ENCODE data around the gene AFAP1L2. TPM values are rescaled to one million over a fixed set of nuclear protein-coding genes. Genes with fewer than 3 reads are reported as not detected.

AFAP1L2 gene
- total RNA-seq, 5 donors from 2014 or later (not counting 1 experiment from before 2014, with no cell fraction given) = 1.0 to 3.8 (median 2.1) TPM

GRCh38 chr10:114293075-114293474 is 111.2 kb downstream of the AFAP1L2 start:
- CTCF ChIA-PET = no interaction called here
- Mint-ChIP-seq H3K4me3 (no peak overlapping the region), H3K4me1 (no peaks in the 10 kb centered on the region), H3K9me3 (peaks cover 7 to 22% (median 19%) of the 10 kb centered on the region in 3 donors), H3K27me3 (peaks cover 0 to 3% of the 10 kb centered on the region in 2 donors), H3K27ac (no peak overlapping the region), H3K36me3 (peaks cover 35% of the 10 kb centered on the region)
- no peaks in the 10 kb centered on the region for H3K27me3 ChIP-seq (replicated peaks in 1 of 2; ENCODE audit: control insufficient read depth in 2 of 2, extremely low read depth in 1 of 2, insufficient read depth in 2 of 2, low read length in 1 of 2)
- POLR2A ChIA-PET = no interaction called here
- no peak overlapping the region for H3K27ac ChIP-seq (ENCODE audit: low read length)
- DNase-seq = no peak
- H3K36me3 ChIP-seq (ENCODE audit: control insufficient read depth in 2 of 2, extremely low read depth in 1 of 2, insufficient read depth in 1 of 2, low read length in 1 of 2) = peaks cover 0 to 17% of the 10 kb centered on the region in 2 donors
- WGBS (ENCODE audit: insufficient coverage) = no CpG with 5 or more reads among the region's 5 CpGs
- H3K9me3 ChIP-seq = peaks cover 2% of the 10 kb centered on the region
- no peak overlapping the region for H3K4me3 ChIP-seq (ENCODE audit: control insufficient read depth in 1 of 2, extremely low read depth in 1 of 2, low read length in 1 of 2)
- no peaks in the 10 kb centered on the region for H3K4me1 ChIP-seq (ENCODE audit: control insufficient read depth in 1 of 2, extremely low read depth in 1 of 2, insufficient read depth in 2 of 2, low read length in 2 of 2)
- no peak for ATAC-seq (replicated peaks in 1 of 4)

- ChIA-PET CTCF (no interaction called here), POLR2A (no interaction called here)
- Mint-ChIP-seq H3K4me3 (no peak overlapping the region), H3K9me3 (peaks cover 7 to 22% (median 19%) of the 10 kb centered on the region in 3 donors), H3K27me3 (peaks cover 0 to 3% of the 10 kb centered on the region in 2 donors), H3K4me1 (no peaks in the 10 kb centered on the region), H3K27ac (no peak overlapping the region), H3K36me3 (peaks cover 23% of the 10 kb centered on the region)
- ATAC-seq (replicated peaks in 1 of 4) (no peak), DNase-seq (no peak)
- no peak overlapping the region for H3K4me3 ChIP-seq (ENCODE audit: control insufficient read depth in 1 of 2, extremely low read depth in 1 of 2, low read length in 1 of 2)
- 84% methylated on average over 6 of the region's 8 CpGs for WGBS (ENCODE audit: insufficient coverage)
- no peaks in the 10 kb centered on the region for H3K4me1 ChIP-seq (ENCODE audit: control insufficient read depth in 1 of 2, extremely low read depth in 1 of 2, insufficient read depth in 2 of 2, low read length in 2 of 2)
- no peak overlapping the region for H3K27ac ChIP-seq (ENCODE audit: low read length)
- peaks cover 0 to 9% of the 10 kb centered on the region in 2 donors for H3K36me3 ChIP-seq (ENCODE audit: control insufficient read depth in 2 of 2, extremely low read depth in 1 of 2, insufficient read depth in 1 of 2, low read length in 1 of 2)
- H3K9me3 ChIP-seq = peaks cover 2% of the 10 kb centered on the region
- H3K27me3 ChIP-seq (replicated peaks in 1 of 2; ENCODE audit: control insufficient read depth in 2 of 2, extremely low read depth in 1 of 2, insufficient read depth in 2 of 2, low read length in 1 of 2) = peaks cover 0 to 3% of the 10 kb centered on the region in 2 experiments
Measured at GRCh38 chr10:114291516-114291915, 112.8 kb downstream of the AFAP1L2 start.

DNA sequence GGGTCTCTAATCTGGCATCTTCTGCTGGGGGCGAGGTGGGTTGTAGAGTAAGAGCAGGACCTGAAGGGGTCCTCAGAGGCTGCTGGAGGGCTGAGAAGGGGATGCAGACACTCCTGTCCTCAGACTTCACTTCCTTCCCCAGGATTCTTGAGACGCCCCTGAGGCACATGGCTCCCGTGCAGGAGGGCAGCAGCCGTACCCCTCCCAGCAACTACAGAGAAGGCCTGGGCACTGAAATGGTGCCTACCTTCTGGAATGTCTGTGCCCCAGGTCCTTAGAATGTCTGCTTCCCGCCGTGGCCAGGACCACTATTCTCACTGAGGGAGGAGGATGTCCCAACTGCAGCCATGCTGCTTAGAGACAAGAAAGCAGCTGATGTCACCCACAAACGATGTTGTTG is 113.2 kb downstream of the AFAP1L2 start:
- Mint-ChIP-seq H3K27ac (no peak overlapping the region), H3K4me1 (no peaks in the 10 kb centered on the region), H3K27me3 (peaks cover 0 to 3% of the 10 kb centered on the region in 2 donors), H3K4me3 (no peak overlapping the region), H3K36me3 (peaks cover 18% of the 10 kb centered on the region), H3K9me3 (peaks cover 4 to 17% (median 14%) of the 10 kb centered on the region in 3 donors)
- ChIA-PET POLR2A (no interaction called here), CTCF (no interaction called here)
- no peak for ATAC-seq (replicated peaks in 1 of 4)
- 85% methylated on average over 6 of the region's 7 CpGs for WGBS (ENCODE audit: insufficient coverage)
- H3K9me3 ChIP-seq = peaks cover 2% of the 10 kb centered on the region
- no peak overlapping the region for H3K27ac ChIP-seq (ENCODE audit: low read length)
- H3K36me3 ChIP-seq (ENCODE audit: control insufficient read depth in 2 of 2, extremely low read depth in 1 of 2, insufficient read depth in 1 of 2, low read length in 1 of 2) = peaks cover 0 to 5% of the 10 kb centered on the region in 2 donors
- DNase-seq = no peak
- H3K4me3 ChIP-seq (ENCODE audit: control insufficient read depth in 1 of 2, extremely low read depth in 1 of 2, low read length in 1 of 2) = no peak overlapping the region
- no peaks in the 10 kb centered on the region for H3K4me1 ChIP-seq (ENCODE audit: control insufficient read depth in 1 of 2, extremely low read depth in 1 of 2, insufficient read depth in 2 of 2, low read length in 2 of 2)
- H3K27me3 ChIP-seq (replicated peaks in 1 of 2; ENCODE audit: control insufficient read depth in 2 of 2, extremely low read depth in 1 of 2, insufficient read depth in 2 of 2, low read length in 1 of 2) = peaks cover 0 to 3% of the 10 kb centered on the region in 2 experiments

GRCh38 chr10:114290038-114290437 is 114.3 kb downstream of the AFAP1L2 start:
- Mint-ChIP-seq H3K9me3 (peaks cover 0 to 7% (median 4%) of the 10 kb centered on the region in 3 donors), H3K4me3 (no peak overlapping the region), H3K27ac (no peak overlapping the region), H3K36me3 (peaks cover 8% of the 10 kb centered on the region), H3K4me1 (no peaks in the 10 kb centered on the region), H3K27me3 (peaks cover 0 to 3% of the 10 kb centered on the region in 2 donors)
- no peak for DNase-seq
- no peaks in the 10 kb centered on the region for H3K36me3 ChIP-seq (ENCODE audit: control insufficient read depth in 2 of 2, extremely low read depth in 1 of 2, insufficient read depth in 1 of 2, low read length in 1 of 2)
- ChIA-PET POLR2A (no interaction called here), CTCF (interaction anchor here in 1 of 2 donors (1.6 kb wide), 1 partner anchor 14 kb away, joined by 4 read pairs; no protein-coding TSS in a partner anchor)
- no peak overlapping the region for H3K4me3 ChIP-seq (ENCODE audit: control insufficient read depth in 1 of 2, extremely low read depth in 1 of 2, low read length in 1 of 2)
- ATAC-seq (replicated peaks in 1 of 4) = no peak
- WGBS (ENCODE audit: insufficient coverage) = 98% methylated on average over 9 of the region's 10 CpGs
- no peak overlapping the region for H3K27ac ChIP-seq (ENCODE audit: low read length)
- peaks cover 0 to 3% of the 10 kb centered on the region in 2 experiments for H3K27me3 ChIP-seq (replicated peaks in 1 of 2; ENCODE audit: control insufficient read depth in 2 of 2, extremely low read depth in 1 of 2, insufficient read depth in 2 of 2, low read length in 1 of 2)
- no peaks in the 10 kb centered on the region for H3K9me3 ChIP-seq
- no peaks in the 10 kb centered on the region for H3K4me1 ChIP-seq (ENCODE audit: control insufficient read depth in 1 of 2, extremely low read depth in 1 of 2, insufficient read depth in 2 of 2, low read length in 2 of 2)

DNA sequence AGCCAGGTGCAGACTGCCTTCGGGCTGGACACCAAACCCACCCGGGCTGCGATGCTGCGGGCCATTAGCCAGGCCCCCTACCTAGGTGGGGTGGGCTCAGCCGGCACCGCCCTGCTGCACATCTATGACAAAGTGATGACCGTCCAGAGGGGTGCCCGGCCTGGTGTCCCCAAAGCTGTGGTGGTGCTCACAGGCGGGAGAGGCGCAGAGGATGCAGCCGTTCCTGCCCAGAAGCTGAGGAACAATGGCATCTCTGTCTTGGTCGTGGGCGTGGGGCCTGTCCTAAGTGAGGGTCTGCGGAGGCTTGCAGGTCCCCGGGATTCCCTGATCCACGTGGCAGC is 115.2 kb downstream of the AFAP1L2 start:
- no peaks in the 10 kb centered on the region for H3K36me3 ChIP-seq (ENCODE audit: control insufficient read depth in 2 of 2, extremely low read depth in 1 of 2, insufficient read depth in 1 of 2, low read length in 1 of 2)
- ATAC-seq (replicated peaks in 1 of 4) (no peak), DNase-seq (no peak)
- ChIA-PET POLR2A (no interaction called here), CTCF (interaction anchor here in 1 of 2 donors (1.6 kb wide), 1 partner anchor 15 kb away, joined by 4 read pairs; no protein-coding TSS in a partner anchor)
- H3K9me3 ChIP-seq = no peaks in the 10 kb centered on the region
- Mint-ChIP-seq H3K4me1 (no peaks in the 10 kb centered on the region), H3K9me3 (no peaks in the 10 kb centered on the region), H3K27me3 (peaks cover 0 to 3% of the 10 kb centered on the region in 2 donors), H3K4me3 (no peak overlapping the region), H3K27ac (no peak overlapping the region), H3K36me3 (no peaks in the 10 kb centered on the region)
- H3K27me3 ChIP-seq (replicated peaks in 1 of 2; ENCODE audit: control insufficient read depth in 2 of 2, extremely low read depth in 1 of 2, insufficient read depth in 2 of 2, low read length in 1 of 2) = peaks cover 0 to 8% of the 10 kb centered on the region in 2 experiments
- no peak overlapping the region for H3K27ac ChIP-seq (ENCODE audit: low read length)
- 90% methylated on average over 15 of the region's 16 CpGs for WGBS (ENCODE audit: insufficient coverage)
- H3K4me3 ChIP-seq (ENCODE audit: control insufficient read depth in 1 of 2, extremely low read depth in 1 of 2, low read length in 1 of 2) = no peak overlapping the region
- H3K4me1 ChIP-seq (ENCODE audit: control insufficient read depth in 1 of 2, extremely low read depth in 1 of 2, insufficient read depth in 2 of 2, low read length in 2 of 2) = no peaks in the 10 kb centered on the region

GRCh38 chr10:114288424-114289095 is 115.7 kb downstream of the AFAP1L2 start:
- no peak overlapping the region for H3K4me3 Mint-ChIP-seq

More at GRCh38 chr10:114288424-114289095, 115.7 kb downstream of the AFAP1L2 start:
- Histone ChIP-seq H3K27ac (ENCODE audit: low read length) (no peak overlapping the region), H3K36me3 (ENCODE audit: control insufficient read depth in 2 of 2, extremely low read depth in 1 of 2, insufficient read depth in 1 of 2, low read length in 1 of 2) (no peaks in the 10 kb centered on the region), H3K4me3 (ENCODE audit: control insufficient read depth in 1 of 2, extremely low read depth in 1 of 2, low read length in 1 of 2) (no peak overlapping the region), H3K4me1 (ENCODE audit: control insufficient read depth in 1 of 2, extremely low read depth in 1 of 2, insufficient read depth in 2 of 2, low read length in 2 of 2) (no peaks in the 10 kb centered on the region), H3K27me3 (replicated peaks in 1 of 2; ENCODE audit: control insufficient read depth in 2 of 2, extremely low read depth in 1 of 2, insufficient read depth in 2 of 2, low read length in 1 of 2) (peaks cover 0 to 8% of the 10 kb centered on the region in 2 experiments), H3K9me3 (no peaks in the 10 kb centered on the region)
- H3K27ac Mint-ChIP-seq = no peak overlapping the region
- H3K36me3 Mint-ChIP-seq = no peaks in the 10 kb centered on the region
- ATAC-seq (replicated peaks in 1 of 4) = no peak
- H3K9me3 Mint-ChIP-seq = no peaks in the 10 kb centered on the region
- POLR2A ChIA-PET = no interaction called here
- no peak for DNase-seq
- peaks cover 0 to 3% of the 10 kb centered on the region in 2 donors for H3K27me3 Mint-ChIP-seq
- no peaks in the 10 kb centered on the region for H3K4me1 Mint-ChIP-seq
- WGBS (ENCODE audit: insufficient coverage) = 88% methylated on average over 7 of the region's 11 CpGs
- CTCF ChIA-PET = interaction anchor here in 1 of 2 donors (1.6 kb wide), 1 partner anchor 15 kb away, joined by 4 read pairs; no protein-coding TSS in a partner anchor

Data from T-cell (primary cell).